Activated CD4-positive, alpha-beta memory T cell treated with anti-CD3 and anti-CD28 coated beads for 36 hours (primary cell): ENCODE data around the gene CEMIP. TPM values are rescaled to one million over a fixed set of nuclear protein-coding genes. Genes with fewer than 3 reads are reported as not detected.

Experiments used
- CTCF ChIA-PET: fragments of 350-600 bp; sonication (Branson Sonifier 250); formaldehyde crosslinking; loops from one replicate; lab custom pipeline; 2021; ENCODE audit warnings: antibody characterized with exemption, inconsistent platforms; lab: Charles Lee
- POLR2A ChIA-PET: fragments of 350-600 bp; sonication (Branson Sonifier 250); formaldehyde crosslinking; loops from one replicate; lab custom pipeline; 2021; ENCODE audit warnings: antibody characterized with exemption; lab: Charles Lee
- DNase-seq: peaks from one replicate; pipeline ENCODE4 v3.0.0-alpha.2; 2020
- H3K27ac Mint-ChIP-seq: one replicate; pipeline ENCODE4 v1.8.0; 2021; ENCODE audit warnings: mixed read lengths
- H3K27me3 Mint-ChIP-seq: one replicate; pipeline ENCODE4 v1.8.0; 2021; ENCODE audit warnings: mixed read lengths
- H3K36me3 Mint-ChIP-seq: one replicate; pipeline ENCODE4 v1.8.0; 2021; ENCODE audit warnings: mixed read lengths
- H3K4me1 Mint-ChIP-seq: one replicate; pipeline ENCODE4 v1.8.0; 2021; ENCODE audit warnings: low read depth, mixed read lengths
- H3K4me3 Mint-ChIP-seq: one replicate; pipeline ENCODE4 v1.8.0; 2021; ENCODE audit warnings: mild to moderate bottlenecking, mixed read lengths
- H3K9me3 Mint-ChIP-seq: one replicate; pipeline ENCODE4 v1.8.0; 2021; ENCODE audit warnings: mixed read lengths
- intact Hi-C: fragments of 100-400 bp; cut with micrococcal nuclease; formaldehyde crosslinking; loops from one replicate; pipeline ENCODE4 v1.15.1; 2023
- total RNA-seq, 2 experiments: library from RNA; stranded (reverse); gene quantifications; one replicate each; pipeline ENCODE4 v1.2.3, GENCODE V29; 2021

The CEMIP gene
- total RNA-seq, 2 experiments from 2014 or later = 0.07 TPM; not detected in 1

- no peak for DNase-seq
- Mint-ChIP-seq H3K27me3 (no peaks in the 10 kb centered on the region), H3K4me1 (peaks cover 10% of the 10 kb centered on the region), H3K36me3 (no peaks in the 10 kb centered on the region), H3K27ac (no peak overlapping the region), H3K4me3 (no peak overlapping the region), H3K9me3 (no peaks in the 10 kb centered on the region)
- ChIA-PET POLR2A (no interaction called here), CTCF (no interaction called here)
- intact Hi-C loops = no loop called here
Observed at GRCh38 chr15:80861731-80862170, 82.6 kb downstream of the CEMIP start.

- Mint-ChIP-seq H3K9me3 (no peaks in the 10 kb centered on the region), H3K4me3 (no peak overlapping the region), H3K36me3 (no peaks in the 10 kb centered on the region), H3K4me1 (no peaks in the 10 kb centered on the region), H3K27me3 (no peaks in the 10 kb centered on the region), H3K27ac (no peak overlapping the region)
- ChIA-PET CTCF (no interaction called here), POLR2A (no interaction called here)
- DNase-seq = no peak
- intact Hi-C loops = no loop called here
Observed at GRCh38 chr15:80864666-80865065, 85.5 kb downstream of the CEMIP start.

- ChIA-PET POLR2A (no interaction called here), CTCF (interaction anchor here (1.1 kb wide), 1 partner anchor 103 kb away, joined by 4 read pairs; no protein-coding TSS in a partner anchor)
- no peaks in the 10 kb centered on the region for H3K9me3 Mint-ChIP-seq
Observed at GRCh38 chr15:80866936-80867335, 87.8 kb downstream of the CEMIP start.

GRCh38 chr15:80870366-80870765 is 91.2 kb downstream of the CEMIP start:
- intact Hi-C loops = no loop called here
- Mint-ChIP-seq H3K9me3 (no peaks in the 10 kb centered on the region), H3K27ac (no peak overlapping the region), H3K4me1 (no peaks in the 10 kb centered on the region), H3K27me3 (no peaks in the 10 kb centered on the region), H3K36me3 (no peaks in the 10 kb centered on the region), H3K4me3 (no peak overlapping the region)
- DNase-seq = no peak
- ChIA-PET CTCF (interaction anchor here (1.0 kb wide), 1 partner anchor 100 kb away, joined by 3 read pairs; no protein-coding TSS in a partner anchor), POLR2A (no interaction called here)

More at GRCh38 chr15:80866936-80867335, 87.8 kb downstream of the CEMIP start:
- Mint-ChIP-seq H3K36me3 (no peaks in the 10 kb centered on the region), H3K4me1 (no peaks in the 10 kb centered on the region), H3K4me3 (no peak overlapping the region), H3K27ac (no peak overlapping the region), H3K27me3 (no peaks in the 10 kb centered on the region)
- DNase-seq = no peak
- intact Hi-C loops = no loop called here

GRCh38 chr15:80870893-80871292 is 91.7 kb downstream of the CEMIP start:
- H3K4me1 Mint-ChIP-seq = no peaks in the 10 kb centered on the region
- no peaks in the 10 kb centered on the region for H3K36me3 Mint-ChIP-seq
- ChIA-PET CTCF (interaction anchor here (1.0 kb wide), 1 partner anchor 99 kb away, joined by 3 read pairs; no protein-coding TSS in a partner anchor), POLR2A (no interaction called here)
- no peaks in the 10 kb centered on the region for H3K27me3 Mint-ChIP-seq
- no peak overlapping the region for H3K4me3 Mint-ChIP-seq
- no peak for DNase-seq
- intact Hi-C loops = no loop called here
- H3K9me3 Mint-ChIP-seq = no peaks in the 10 kb centered on the region
- no peak overlapping the region for H3K27ac Mint-ChIP-seq

- Mint-ChIP-seq H3K36me3 (no peaks in the 10 kb centered on the region), H3K27me3 (no peaks in the 10 kb centered on the region), H3K9me3 (no peaks in the 10 kb centered on the region), H3K27ac (no peak overlapping the region), H3K4me1 (no peaks in the 10 kb centered on the region), H3K4me3 (no peak overlapping the region)
- ChIA-PET POLR2A (no interaction called here), CTCF (no interaction called here)
- no peak for DNase-seq
- intact Hi-C loops = no loop called here
Observed at GRCh38 chr15:80871858-80872257, 92.7 kb downstream of the CEMIP start.

- Mint-ChIP-seq H3K27ac (no peak overlapping the region), H3K4me3 (no peak overlapping the region), H3K36me3 (no peaks in the 10 kb centered on the region), H3K4me1 (no peaks in the 10 kb centered on the region), H3K9me3 (no peaks in the 10 kb centered on the region), H3K27me3 (peaks cover 5% of the 10 kb centered on the region)
- CTCF ChIA-PET = no interaction called here
- POLR2A ChIA-PET = no interaction called here
- intact Hi-C loops = no loop called here
- no peak for DNase-seq
Observed at GRCh38 chr15:80873366-80873952, 94.3 kb downstream of the CEMIP start.

- intact Hi-C loops = no loop called here
- ChIA-PET POLR2A (no interaction called here), CTCF (no interaction called here)
- Mint-ChIP-seq H3K4me3 (no peak overlapping the region), H3K4me1 (no peaks in the 10 kb centered on the region), H3K27ac (no peak overlapping the region), H3K9me3 (no peaks in the 10 kb centered on the region), H3K36me3 (no peaks in the 10 kb centered on the region), H3K27me3 (peaks cover 5% of the 10 kb centered on the region)
- DNase-seq = no peak
Observed at GRCh38 chr15:80875568-80876347, 96.6 kb downstream of the CEMIP start.

GRCh38 chr15:80876348-80876674 is 97.1 kb downstream of the CEMIP start:
- no peak for DNase-seq
- H3K4me1 Mint-ChIP-seq = no peaks in the 10 kb centered on the region
- H3K4me3 Mint-ChIP-seq = no peak overlapping the region
- H3K27me3 Mint-ChIP-seq = peaks cover 5% of the 10 kb centered on the region
- ChIA-PET CTCF (no interaction called here), POLR2A (no interaction called here)
- no peak overlapping the region for H3K27ac Mint-ChIP-seq
- intact Hi-C loops = no loop called here
- no peaks in the 10 kb centered on the region for H3K9me3 Mint-ChIP-seq
- H3K36me3 Mint-ChIP-seq = no peaks in the 10 kb centered on the region

- ChIA-PET POLR2A (no interaction called here), CTCF (no interaction called here)
- no peak for DNase-seq
Observed at GRCh38 chr15:80878242-80878866, 99.2 kb downstream of the CEMIP start.

GRCh38 chr15:80878867-80879250 is 99.7 kb downstream of the CEMIP start:
- DNase-seq = no peak
- no peak overlapping the region for H3K27ac Mint-ChIP-seq
- ChIA-PET CTCF (no interaction called here), POLR2A (no interaction called here)
- no peaks in the 10 kb centered on the region for H3K36me3 Mint-ChIP-seq
- H3K4me1 Mint-ChIP-seq = no peaks in the 10 kb centered on the region
- intact Hi-C loops = no loop called here
- no peaks in the 10 kb centered on the region for H3K9me3 Mint-ChIP-seq
- H3K27me3 Mint-ChIP-seq = peaks cover 5% of the 10 kb centered on the region
- no peak overlapping the region for H3K4me3 Mint-ChIP-seq

More at GRCh38 chr15:80878242-80878866, 99.2 kb downstream of the CEMIP start:
- intact Hi-C loops = no loop called here
- Mint-ChIP-seq H3K4me1 (no peaks in the 10 kb centered on the region), H3K4me3 (no peak overlapping the region), H3K36me3 (no peaks in the 10 kb centered on the region), H3K27ac (no peak overlapping the region), H3K27me3 (peaks cover 5% of the 10 kb centered on the region), H3K9me3 (no peaks in the 10 kb centered on the region)

GRCh38 chr15:80880086-80880485 is 100.9 kb downstream of the CEMIP start:
- CTCF ChIA-PET = no interaction called here
- H3K4me3 Mint-ChIP-seq = no peak overlapping the region
- H3K27me3 Mint-ChIP-seq = peaks cover 5% of the 10 kb centered on the region
- DNase-seq = no peak
- intact Hi-C loops = no loop called here
- POLR2A ChIA-PET = no interaction called here
- H3K27ac Mint-ChIP-seq = no peak overlapping the region
- no peaks in the 10 kb centered on the region for H3K9me3 Mint-ChIP-seq
- H3K36me3 Mint-ChIP-seq = no peaks in the 10 kb centered on the region
- no peaks in the 10 kb centered on the region for H3K4me1 Mint-ChIP-seq
